ENCODE results near the gene SMAD7. TPM values are rescaled to one million over a fixed set of nuclear protein-coding genes. Genes with fewer than 3 reads are reported as not detected.

Gene SMAD7
- total RNA-seq, 1 experiment from 2014 or later: 5.8 TPM

- H3K27ac ChIP-seq: peak overlapping the region; percentile 35; the same call in 1 of the 2 replicates
- H3K36me3 ChIP-seq (ENCODE audit: low read depth): no peaks in the 10 kb centered on the region
- H3K4me2 ChIP-seq: peak overlapping the region; percentile 36; the same call in 1 of the 2 replicates
- intact Hi-C loops (cut with micrococcal nuclease; ENCODE audit: unreplicated experiment): no loop called here
- no peak for TF ChIP-seq CTCF (conservative IDR thresholded peaks at IDR 0.05)
- TF ChIP-seq EZH2 (IDR thresholded peaks at IDR 0.05; ENCODE audit: low read depth): no peak
- no peaks in the 10 kb centered on the region for H4K20me1 ChIP-seq (ENCODE audit: insufficient read depth)
- ChIA-PET CTCF (interaction anchor here (0.6 kb wide), 2 partner anchors 11 to 17 kb away, joined by 3 to 5 read pairs; no protein-coding TSS in a partner anchor), POLR2A (ENCODE audit: unreplicated experiment) (no interaction called here)
- H3K4me1 ChIP-seq (replicated peaks; ENCODE audit: insufficient read depth): peaks cover 24% of the 10 kb centered on the region
- no peaks in the 10 kb centered on the region for H3K79me2 ChIP-seq (ENCODE audit: low read depth)
- H3K9me3 ChIP-seq (ENCODE audit: insufficient read depth, low read depth): no peaks in the 10 kb centered on the region
- no peaks in the 10 kb centered on the region for H3K9me2 ChIP-seq (ENCODE audit: insufficient read depth)
- no peak overlapping the region for H3K4me3 ChIP-seq
- no peaks in the 10 kb centered on the region for H3K27me3 ChIP-seq (ENCODE audit: insufficient read depth, low read depth)
- peaks cover 29% of the 10 kb centered on the region for H3F3A ChIP-seq (ENCODE audit: insufficient read depth, low read depth)
- H2AFZ ChIP-seq: no peak overlapping the region
- peak in 1 of 2 experiments; percentile 54 for DNase-seq
- BruUV-seq (replicated peaks): no TSS peak
These were observed 23.0 kb upstream of the SMAD7 start for GRCh38 chr18:48973731-48974130.

GRCh38 chr18:48968412-48969215, 17.8 kb upstream of the SMAD7 start:
- H3K4me3 ChIP-seq: no peak overlapping the region
- DNase-seq: no peak
- H3K4me2 ChIP-seq: no peak overlapping the region
- no peaks in the 10 kb centered on the region for H3K27me3 ChIP-seq (ENCODE audit: insufficient read depth, low read depth)
- peaks cover 4% of the 10 kb centered on the region; the same call in 1 of the 2 replicates for H3F3A ChIP-seq (ENCODE audit: insufficient read depth, low read depth)
- no peaks in the 10 kb centered on the region for H3K9me2 ChIP-seq (ENCODE audit: insufficient read depth)
- H3K27ac ChIP-seq: no peak overlapping the region
- no peak overlapping the region for H2AFZ ChIP-seq
- no peaks in the 10 kb centered on the region for H3K79me2 ChIP-seq (ENCODE audit: low read depth)
- CTCF ChIA-PET: interaction anchor here (0.6 kb wide), 1 partner anchor 16 kb away, joined by 6 read pairs; no protein-coding TSS in a partner anchor
- TF ChIP-seq CTCF (conservative IDR thresholded peaks at IDR 0.05) (no peak), EZH2 (IDR thresholded peaks at IDR 0.05; ENCODE audit: low read depth) (no peak)
- intact Hi-C loops (cut with micrococcal nuclease; ENCODE audit: unreplicated experiment): no loop called here
- POLR2A ChIA-PET (ENCODE audit: unreplicated experiment): no interaction called here
- H3K4me1 ChIP-seq (replicated peaks; ENCODE audit: insufficient read depth): peaks cover 4% of the 10 kb centered on the region
- BruUV-seq (replicated peaks): no TSS peak
- no peaks in the 10 kb centered on the region for H4K20me1 ChIP-seq (ENCODE audit: insufficient read depth)
- no peaks in the 10 kb centered on the region for H3K9me3 ChIP-seq (ENCODE audit: insufficient read depth, low read depth)
- H3K36me3 ChIP-seq (ENCODE audit: low read depth): no peaks in the 10 kb centered on the region

- intact Hi-C loops (cut with micrococcal nuclease; ENCODE audit: unreplicated experiment): no loop called here
- Histone ChIP-seq H3K4me1 (replicated peaks; ENCODE audit: insufficient read depth) (no peaks in the 10 kb centered on the region), H3K4me3 (no peak overlapping the region), H2AFZ (no peak overlapping the region), H3K27ac (no peak overlapping the region), H3K4me2 (no peak overlapping the region), H3K9me3 (ENCODE audit: insufficient read depth, low read depth) (no peaks in the 10 kb centered on the region), H3K9me2 (ENCODE audit: insufficient read depth) (no peaks in the 10 kb centered on the region), H3K27me3 (ENCODE audit: insufficient read depth, low read depth) (no peaks in the 10 kb centered on the region), H4K20me1 (ENCODE audit: insufficient read depth) (no peaks in the 10 kb centered on the region), H3F3A (ENCODE audit: insufficient read depth, low read depth) (no peaks in the 10 kb centered on the region), H3K79me2 (ENCODE audit: low read depth) (no peaks in the 10 kb centered on the region), H3K36me3 (ENCODE audit: low read depth) (no peaks in the 10 kb centered on the region)
- DNase-seq: no peak
- BruUV-seq (replicated peaks): no TSS peak
- ChIA-PET POLR2A (ENCODE audit: unreplicated experiment) (no interaction called here), CTCF (interaction anchor here (0.6 kb wide), 2 partner anchors 15 to 882 kb away, joined by 6 to 8 read pairs; no protein-coding TSS in a partner anchor)
- TF ChIP-seq CTCF (conservative IDR thresholded peaks at IDR 0.05) (no peak), EZH2 (IDR thresholded peaks at IDR 0.05; ENCODE audit: low read depth) (no peak)
These were observed 16.8 kb upstream of the SMAD7 start for GRCh38 chr18:48967545-48967944.
